Right ventricle myocardium superior (tissue), 1 donor: ENCODE data around the gene DDA1. TPM values are rescaled to one million over a fixed set of nuclear protein-coding genes. Genes with fewer than 3 reads are reported as not detected.

Source experiments
- ATAC-seq: fragments of 200-7000 bp; cut with Tn5 transposase; one replicate; pipeline ENCODE4 v1.9.1; 2020; ENCODE audit warnings: mild to moderate bottlenecking; ENCODE audit not compliant: poor library complexity
- DNase-seq: peaks from one replicate; pipeline ENCODE4 v3.0.0-alpha.2; 2020
- intact Hi-C: fragments of 100-400 bp; cut with DNase I; formaldehyde crosslinking; loops from one replicate; pipeline ENCODE4 v1.11.2; 2022
- total RNA-seq: library from RNA; stranded (reverse); fragmentation: NEBNext Ultra II Directional; extraction: Animal tissue kit (Norgen Biotek cat#: 25700); gene quantifications from one replicate; pipeline ENCODE4 v1.2.1, GENCODE V29; 2021
- donor health status: DM: no; HTN: yes; CAD: no; lungs with severe emphysema.

Gene DDA1
- total RNA-seq, 1 donor from 2014 or later: 27.4 TPM

DNA sequence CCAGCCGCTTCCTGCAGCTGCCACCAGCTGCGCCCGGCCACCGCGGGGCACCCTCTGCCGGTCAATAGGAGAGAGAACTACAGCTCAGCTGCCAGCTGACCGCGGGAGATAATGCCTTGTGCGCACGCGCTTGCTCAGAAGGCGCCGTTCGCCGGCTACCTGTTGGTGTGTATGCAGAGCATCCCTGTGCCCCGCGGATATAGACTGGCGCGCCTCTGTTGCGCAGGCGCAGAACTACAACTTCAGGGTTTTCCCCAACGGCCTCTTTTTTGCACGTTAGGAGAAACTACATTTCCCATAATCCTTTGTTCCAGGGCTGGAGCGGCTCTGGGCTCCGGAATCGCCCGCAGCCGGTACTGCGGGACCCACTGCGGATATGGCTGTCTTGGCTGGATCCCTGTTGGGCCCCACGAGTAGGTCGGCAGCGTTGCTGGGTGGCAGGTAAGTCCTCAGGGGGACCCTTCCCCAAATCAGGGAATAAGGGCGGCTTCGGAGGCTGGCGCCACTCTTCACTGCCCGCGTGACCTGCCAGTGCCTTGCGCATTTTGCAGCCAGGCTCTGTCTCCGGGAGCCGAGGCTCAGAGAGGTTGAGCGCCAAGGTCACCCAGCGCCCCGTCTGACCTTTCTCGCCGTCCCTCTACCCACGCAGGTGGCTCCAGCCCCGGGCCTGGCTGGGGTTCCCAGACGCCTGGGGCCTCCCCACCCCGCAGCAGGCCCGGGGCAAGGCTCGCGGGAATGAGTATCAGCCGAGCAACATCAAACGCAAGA, 3.7 kb upstream of the DDA1 start, which contains the start of gene MRPL34:
TSS of gene MRPL34 (plus strand) at position 356 of the 768 bp plus-strand sequence. CDS start at position 377, 21 bp downstream.
- DNase-seq: peak; percentile 95
- intact Hi-C loops: no loop called here
- ATAC-seq: peak; percentile 69

DNA sequence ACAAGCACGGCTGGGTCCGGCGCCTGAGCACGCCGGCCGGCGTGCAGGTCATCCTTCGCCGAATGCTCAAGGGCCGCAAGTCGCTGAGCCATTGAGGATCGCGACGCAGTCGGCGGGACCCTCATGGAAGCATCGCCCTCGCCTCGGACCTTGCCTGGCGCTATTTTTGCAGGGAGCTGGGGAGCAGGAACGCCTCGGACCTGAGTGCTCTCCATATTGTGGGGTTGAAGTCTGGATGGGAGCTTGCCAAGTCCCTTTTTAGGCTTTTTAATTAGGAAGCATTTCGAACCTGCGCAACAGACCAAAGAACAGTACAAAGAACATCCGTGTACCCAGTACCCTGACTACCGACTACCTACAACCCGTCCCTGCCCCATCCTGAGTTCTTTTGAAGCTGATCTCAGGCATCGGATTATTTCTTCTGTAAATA, 3.1 kb upstream of the DDA1 start:
- no peak for ATAC-seq
- intact Hi-C loops: no loop called here
- no peak for DNase-seq

- no peak for DNase-seq
- ATAC-seq: no peak
- intact Hi-C loops: no loop called here
Measured at GRCh38 chr19:17307876-17308377, 1.4 kb upstream of the DDA1 start.

- ATAC-seq (no peak), DNase-seq (no peak)
- intact Hi-C loops: no loop called here
Measured at GRCh38 chr19:17309965-17310461, 650 bp downstream of the DDA1 start.

- no peak for ATAC-seq
- intact Hi-C loops: no loop called here
- DNase-seq: no peak
Measured at GRCh38 chr19:17311455-17312188, 2.3 kb downstream of the DDA1 start.

GRCh38 chr19:17312189-17313113, 3.1 kb downstream of the DDA1 start:
- ATAC-seq (no peak), DNase-seq (no peak)
- intact Hi-C loops: no loop called here

- intact Hi-C loops: no loop called here
- DNase-seq (no peak), ATAC-seq (no peak)
Measured at GRCh38 chr19:17314007-17314593, 4.7 kb downstream of the DDA1 start.

DNA sequence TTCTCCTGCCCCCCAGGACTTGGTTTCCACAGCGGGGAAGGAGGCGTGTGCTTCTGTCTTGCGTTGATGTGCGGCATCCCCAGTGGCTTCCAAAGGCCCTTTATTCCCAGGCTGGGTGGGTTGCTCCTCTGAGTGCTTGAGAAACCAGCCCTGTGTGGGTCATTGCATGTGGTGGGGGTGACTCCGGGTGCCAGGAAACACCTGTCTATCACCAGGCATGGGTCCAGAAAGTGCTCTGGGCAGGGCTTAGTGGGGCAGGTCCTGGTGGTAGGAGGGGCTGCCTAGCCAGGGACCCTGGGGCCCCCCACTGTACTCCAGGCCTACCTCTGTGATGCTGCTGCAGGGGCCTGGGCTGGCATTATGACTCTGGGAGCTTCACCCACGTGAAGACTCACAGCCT, 9.6 kb downstream of the DDA1 start:
- ATAC-seq (no peak), DNase-seq (no peak)
- intact Hi-C loops: no loop called here

DNA sequence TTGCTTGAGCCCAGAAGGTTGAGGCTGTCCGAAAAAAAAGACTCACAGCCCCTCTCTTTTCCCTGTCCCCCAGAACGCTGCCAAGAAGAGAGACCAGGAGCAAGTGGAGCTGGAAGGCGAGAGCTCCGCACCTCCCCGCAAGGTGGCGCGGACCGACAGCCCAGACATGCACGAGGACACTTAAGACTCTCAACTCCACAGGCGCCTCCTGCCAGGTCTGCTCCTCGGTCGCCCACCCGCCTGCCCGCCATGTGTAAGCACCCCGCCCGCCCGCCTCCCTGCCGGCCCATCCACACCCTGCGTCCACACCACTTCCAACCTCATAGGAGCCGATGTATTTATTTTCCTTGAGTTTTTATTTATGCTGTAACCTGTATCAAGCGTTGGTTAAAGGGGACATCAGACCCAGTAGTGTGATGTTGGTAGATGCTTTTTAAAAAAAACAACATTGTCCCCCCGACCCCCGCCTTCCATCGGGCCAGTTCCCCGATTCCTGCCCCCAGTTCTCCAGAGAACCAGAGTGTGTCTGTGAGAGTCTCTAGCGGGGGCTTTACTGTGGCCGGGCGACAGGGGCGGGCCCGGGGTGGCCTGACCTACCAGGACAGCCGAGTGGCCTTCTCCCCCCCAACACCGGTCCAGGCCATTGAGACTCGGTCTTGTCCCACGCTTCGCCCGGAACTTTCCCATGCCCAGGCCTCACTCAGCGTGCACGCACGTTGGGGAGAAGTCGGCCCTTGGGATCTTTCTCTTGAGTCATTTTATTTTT, 10.3 kb downstream of the DDA1 start:
- intact Hi-C loops: no loop called here
- DNase-seq (no peak), ATAC-seq (no peak)

GRCh38 chr19:17320435-17320834, 11.1 kb downstream of the DDA1 start:
- intact Hi-C loops: no loop called here
- DNase-seq (no peak), ATAC-seq (no peak)

DNA sequence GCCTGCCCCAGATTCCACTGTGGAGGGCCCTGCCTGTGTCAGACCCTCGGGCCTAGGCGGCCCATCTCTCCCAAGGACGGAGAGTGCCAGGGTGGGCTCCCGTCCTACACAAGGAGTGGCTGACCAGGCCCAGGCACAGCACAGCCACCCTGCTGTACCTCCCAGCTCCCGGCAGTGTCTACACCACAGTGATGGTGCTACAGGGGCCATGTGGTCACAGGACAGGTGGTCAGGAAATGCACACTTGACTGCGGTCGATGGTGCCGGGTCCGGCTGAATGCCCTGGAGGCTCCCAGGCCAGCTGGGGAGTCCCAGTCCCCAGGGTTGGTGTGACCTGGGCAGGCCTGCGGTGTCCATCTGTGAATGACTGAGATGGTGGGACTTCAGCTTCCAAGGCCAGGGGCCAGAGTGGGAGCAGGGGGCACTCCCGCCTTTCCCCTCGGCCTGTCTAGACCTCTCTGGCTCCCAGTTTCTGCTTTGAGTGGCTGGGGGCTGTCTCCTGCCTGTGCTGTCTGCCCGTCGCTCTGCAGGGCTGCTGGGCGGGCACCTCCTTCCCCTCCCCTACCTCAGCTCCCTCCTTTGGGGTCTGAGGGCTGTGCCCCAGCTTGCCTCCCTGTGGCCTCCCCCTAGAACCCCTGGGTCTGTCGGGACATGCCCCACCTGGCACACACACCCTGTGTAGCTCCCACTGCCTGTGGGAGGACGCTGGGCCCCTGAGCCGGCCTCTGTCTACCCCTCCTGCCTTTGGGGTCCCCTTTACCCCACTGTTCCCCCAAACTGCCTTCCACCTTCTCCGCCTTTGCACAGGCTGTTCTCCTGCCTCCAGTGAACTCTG, 12.5 kb downstream of the DDA1 start:
- ATAC-seq: no peak
- intact Hi-C loops: no loop called here
- no peak for DNase-seq

DNA sequence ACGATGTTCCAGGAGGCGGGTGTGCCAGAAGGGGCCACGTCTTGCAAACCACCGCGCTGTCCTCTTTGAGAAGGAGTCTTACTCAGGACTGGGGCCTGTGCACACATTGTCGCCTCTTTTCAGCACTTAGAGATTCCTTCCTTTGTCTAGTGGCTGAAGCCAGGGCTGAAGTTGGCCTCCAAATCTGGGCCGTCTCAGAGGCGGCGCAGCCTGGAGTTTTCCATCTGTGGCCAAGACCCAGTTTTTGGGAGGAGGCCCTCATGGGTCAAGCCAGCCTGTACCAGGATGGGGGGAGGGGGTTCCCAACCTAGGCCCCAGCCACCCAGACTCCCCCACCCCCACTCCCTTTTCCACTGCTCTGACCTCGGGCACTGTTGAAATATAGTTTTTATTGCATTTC, 13.5 kb downstream of the DDA1 start:
- no peak for ATAC-seq
- no peak for DNase-seq
- intact Hi-C loops: no loop called here

DNA sequence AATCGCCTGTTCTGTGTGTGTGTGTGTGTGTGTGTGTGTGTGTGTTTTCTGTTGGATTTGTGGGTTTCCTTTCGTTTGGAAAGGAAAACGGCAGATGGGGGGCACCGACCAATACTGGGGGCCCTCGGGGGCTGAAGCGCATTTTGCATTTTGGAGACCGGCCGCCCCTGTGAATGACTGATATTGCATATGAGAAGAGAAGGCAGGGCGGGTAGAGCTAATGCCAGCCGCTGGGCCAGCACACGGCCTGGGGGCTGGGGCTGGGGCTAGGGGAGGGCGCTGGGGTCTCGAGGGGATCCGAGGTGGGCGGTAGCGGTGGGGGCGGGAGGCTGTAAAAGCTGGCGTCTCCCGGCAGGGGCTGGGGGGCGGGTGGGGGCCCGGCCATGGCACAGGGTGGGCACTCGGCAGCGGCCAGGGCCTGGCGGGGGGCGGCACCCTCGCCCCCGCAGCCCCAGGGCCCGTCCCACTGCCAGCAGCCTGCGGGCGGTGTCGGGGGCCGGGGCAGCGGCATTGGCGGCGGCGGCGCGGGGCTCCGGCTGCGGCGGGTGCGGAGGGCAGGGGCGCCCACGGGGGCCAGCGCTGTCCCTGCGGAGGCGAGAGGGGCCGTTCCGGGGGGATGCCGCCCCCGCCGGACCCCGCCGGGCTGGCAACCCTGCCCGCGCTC, 14.1 kb downstream of the DDA1 start:
- ATAC-seq: no peak
- intact Hi-C loops: no loop called here
- no peak for DNase-seq

- intact Hi-C loops: no loop called here
- ATAC-seq (no peak), DNase-seq (no peak)
Measured at GRCh38 chr19:17323964-17324332, 14.6 kb downstream of the DDA1 start.

- intact Hi-C loops: no loop called here
- DNase-seq: no peak
- no peak for ATAC-seq
Measured at GRCh38 chr19:17324357-17325114, 15.2 kb downstream of the DDA1 start.

DNA sequence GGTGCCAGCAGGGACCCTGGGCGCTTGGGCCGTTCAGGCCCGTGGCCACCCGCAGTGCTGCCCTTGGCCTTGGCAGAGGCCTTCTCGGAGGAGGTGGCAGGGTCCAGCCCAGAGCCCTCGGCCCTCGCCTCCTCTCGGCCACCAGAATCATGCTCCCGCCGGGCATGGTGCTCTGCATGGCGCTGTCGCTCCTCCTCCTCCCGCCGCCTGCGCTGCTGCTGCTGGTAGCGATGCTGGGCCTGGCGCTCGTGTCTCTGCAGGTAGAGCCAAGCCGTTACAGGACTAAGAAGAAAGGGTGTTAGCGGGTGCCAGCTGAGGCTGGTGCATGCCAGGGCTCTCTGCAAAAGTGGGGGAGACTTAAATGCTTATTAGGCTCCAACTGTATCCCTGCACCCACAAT, 15.8 kb downstream of the DDA1 start:
- intact Hi-C loops: no loop called here
- no peak for DNase-seq
- no peak for ATAC-seq
